ENCODE results near the gene NPPA. TPM values are rescaled to one million over a fixed set of nuclear protein-coding genes. Genes with fewer than 3 reads are reported as not detected.

The NPPA gene
- total and polyA plus RNA-seq, 9 of the 15 experiments (the other 6 are each of a cell fraction or from before 2014, with no cell fraction given), result not detected

GRCh38 chr1:11845641-11846335 is 1.8 kb downstream of the NPPA start (continued):
- TF ChIP-seq ARID4B (CRISPR knock-in tag; IDR thresholded peaks at IDR 0.05), result peak; percentile 45; the same call in 1 of the 2 replicates
- TF ChIP-seq ZBTB40 (IDR thresholded peaks at IDR 0.05), result 0 out of 2 replicates have a peak, but pooled peaks have one; percentile 38
- no peak for TF ChIP-seq ZBTB40 (CRISPR knock-in tag; IDR thresholded peaks at IDR 0.05)
- no peak for TF ChIP-seq TCF3 (CRISPR knock-in tag; IDR thresholded peaks at IDR 0.05)
- TF ChIP-seq RFX5 (IDR thresholded peaks at IDR 0.05; ENCODE audit: low read depth, low read length), result no peak
- 0 out of 4 replicates have a peak, but pooled peaks of 1 of the 2 experiments have one; percentile 25 for TF ChIP-seq TEAD1 (CRISPR knock-in tag; IDR thresholded peaks at IDR 0.05)
- no peak for TF ChIP-seq ZNF146 (CRISPR knock-in tag; IDR thresholded peaks at IDR 0.05; ENCODE audit: unreplicated experiment)
- no peak for TF ChIP-seq SMARCE1 (IDR thresholded peaks at IDR 0.05)
- no peak for TF ChIP-seq CC2D1A (IDR thresholded peaks at IDR 0.05)
- no peak for TF ChIP-seq SMC3 (conservative IDR thresholded peaks at IDR 0.05; ENCODE audit: insufficient read depth, low read depth, low read length)

Measured in K562 (cell line).